ENCODE data around the gene CCDC71L. TPM values are rescaled to one million over a fixed set of nuclear protein-coding genes. Genes with fewer than 3 reads are reported as not detected.

Gene CCDC71L
- total RNA-seq, 1 donor from 2014 or later = 7.4 TPM

DNA sequence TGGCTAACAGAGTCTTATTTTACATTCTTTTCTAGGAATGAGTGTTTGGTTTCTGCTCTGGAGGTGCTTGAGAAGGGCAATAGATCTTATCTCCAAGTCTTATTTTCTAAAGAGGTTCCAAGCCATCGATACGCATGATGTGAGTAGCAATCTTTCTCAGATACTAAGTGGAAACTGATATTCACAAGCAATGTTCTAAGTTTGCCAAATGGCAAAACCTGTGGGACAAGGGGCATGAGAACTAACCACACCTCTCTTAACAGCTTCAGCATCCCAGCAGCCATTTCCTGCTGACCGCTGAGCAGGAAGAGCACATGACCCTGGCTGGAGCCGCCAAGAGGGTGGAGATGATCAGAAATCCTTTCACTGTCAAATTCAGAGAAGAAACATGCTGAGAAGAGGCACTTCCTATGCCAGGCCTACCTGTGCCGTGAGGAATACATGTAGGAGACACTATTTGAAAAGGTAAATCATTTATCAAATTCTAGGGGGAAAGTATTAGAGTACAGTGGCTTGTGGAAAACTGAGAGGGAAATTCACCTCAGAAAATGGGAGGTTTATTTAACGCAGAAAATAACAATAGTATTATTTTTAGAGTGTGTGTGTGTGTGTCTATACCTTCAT, 35.2 kb downstream of the CCDC71L start:
- no peak for DNase-seq

DNA sequence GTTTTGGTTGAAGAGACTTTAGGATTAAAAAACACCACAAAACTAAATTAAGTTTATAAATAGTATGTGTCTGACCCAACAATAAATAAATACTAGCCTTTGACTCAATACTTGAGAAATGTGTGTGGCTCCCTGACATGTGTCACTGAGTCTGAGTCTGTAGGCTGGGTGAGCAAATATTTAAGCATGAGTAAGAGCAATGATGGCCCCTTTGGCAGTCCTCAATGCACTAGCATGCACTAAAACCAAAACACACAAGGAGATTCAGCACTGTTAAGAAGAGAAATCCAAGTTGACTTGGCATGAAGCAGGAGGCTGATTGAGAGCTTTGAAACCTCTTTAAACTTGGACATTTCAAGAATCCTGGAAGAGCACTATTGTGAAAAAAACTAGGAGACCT, 37.1 kb downstream of the CCDC71L start:
- no peak for DNase-seq

DNA sequence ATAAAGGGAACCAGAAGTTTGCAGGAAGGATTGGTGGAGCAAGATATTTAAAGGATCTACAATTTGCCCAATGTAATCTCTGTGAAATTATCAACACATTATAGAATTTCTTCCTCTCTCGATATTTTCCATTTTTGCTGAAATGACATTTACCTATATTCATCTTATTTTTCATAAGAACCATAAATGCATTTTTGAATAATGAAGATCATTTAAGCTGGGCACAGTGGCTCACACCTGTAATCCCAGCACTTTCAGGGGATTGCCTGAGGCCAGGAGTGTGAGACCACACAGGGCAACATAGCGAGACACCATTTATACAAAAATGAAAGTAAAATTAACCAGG, 37.7 kb downstream of the CCDC71L start:
- DNase-seq = no peak

DNA sequence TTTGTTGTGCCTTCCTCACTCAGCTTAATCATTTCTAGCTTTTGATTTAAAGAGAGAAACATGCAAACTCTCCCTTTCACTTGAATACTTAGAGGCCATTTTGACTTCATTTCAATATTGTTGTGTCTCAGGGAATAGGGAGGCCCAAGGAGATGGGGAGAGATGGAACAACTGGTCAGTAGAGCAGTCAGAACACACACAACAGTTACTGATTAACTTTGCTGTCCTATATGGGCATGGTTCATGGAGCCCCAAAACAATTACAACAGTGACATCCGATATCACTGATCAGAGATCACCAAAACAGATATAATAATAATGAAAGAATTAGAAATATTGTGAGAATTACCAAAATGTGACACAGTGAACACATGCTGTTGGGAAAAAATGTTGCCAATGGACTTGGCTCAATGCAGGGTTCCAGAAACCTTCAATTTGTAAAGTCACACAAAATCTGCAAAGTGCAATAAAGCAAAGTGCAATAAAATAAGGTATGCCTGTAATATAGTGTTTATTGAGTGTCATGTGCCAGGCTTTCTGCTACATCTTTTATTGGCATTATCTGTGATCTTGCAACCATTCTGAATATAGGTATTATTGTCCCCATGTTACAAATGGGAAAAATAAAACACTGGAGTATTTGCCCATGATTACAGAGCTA, 38.2 kb downstream of the CCDC71L start:
- no peak for DNase-seq

DNA sequence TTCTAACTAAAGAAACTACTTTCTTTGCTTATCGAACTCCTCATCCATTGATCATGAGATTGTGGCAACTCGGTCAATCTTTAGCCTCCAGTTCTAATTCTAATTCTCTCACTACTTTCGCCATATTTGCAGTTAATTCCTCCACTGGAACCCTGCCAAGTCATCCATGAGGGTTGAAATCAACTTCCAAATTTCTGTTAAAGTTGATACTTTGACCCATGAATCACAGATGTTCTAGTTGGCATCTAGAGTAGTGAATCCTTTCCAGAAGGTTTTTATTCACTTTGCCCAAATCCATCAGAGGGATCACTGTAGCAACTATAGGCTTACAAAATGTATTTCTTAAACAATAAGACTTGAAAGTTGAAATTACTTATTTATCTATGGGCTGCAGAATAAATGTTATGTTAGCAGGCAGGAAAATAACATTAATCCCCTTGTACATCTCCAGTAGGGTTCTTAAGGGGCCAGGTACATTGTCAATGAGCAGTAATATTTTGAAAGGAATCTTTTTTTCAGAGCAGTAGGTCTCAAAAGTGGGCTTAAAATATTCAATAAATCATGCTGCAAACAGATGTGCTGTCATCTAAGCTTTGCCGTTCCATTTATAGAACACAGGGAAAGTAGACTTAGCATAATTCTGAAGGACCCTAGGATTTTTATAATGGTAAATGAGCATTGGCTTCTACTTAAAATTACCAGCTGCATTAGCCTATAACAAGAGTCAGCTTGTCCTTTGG, 39.4 kb downstream of the CCDC71L start:
- no peak for DNase-seq

DNA sequence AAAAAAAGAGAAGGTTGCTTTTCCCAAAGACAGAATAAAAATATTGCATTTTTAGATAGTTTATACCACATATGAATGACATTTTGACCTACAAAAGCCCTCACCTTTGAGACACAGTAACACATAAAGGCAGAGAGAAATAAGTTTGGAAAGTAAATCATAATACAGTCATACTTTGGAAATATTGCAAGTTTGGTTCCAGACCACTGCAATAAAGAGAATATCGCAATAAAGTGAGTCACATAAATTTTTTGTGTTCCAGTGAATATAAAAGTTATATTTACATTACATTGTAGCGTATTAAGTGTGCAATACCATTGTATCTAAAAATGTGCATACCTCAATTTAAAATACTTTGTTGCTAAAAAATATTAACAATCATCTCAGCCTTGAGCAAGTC, 40.3 kb downstream of the CCDC71L start:
- no peak for DNase-seq

DNA sequence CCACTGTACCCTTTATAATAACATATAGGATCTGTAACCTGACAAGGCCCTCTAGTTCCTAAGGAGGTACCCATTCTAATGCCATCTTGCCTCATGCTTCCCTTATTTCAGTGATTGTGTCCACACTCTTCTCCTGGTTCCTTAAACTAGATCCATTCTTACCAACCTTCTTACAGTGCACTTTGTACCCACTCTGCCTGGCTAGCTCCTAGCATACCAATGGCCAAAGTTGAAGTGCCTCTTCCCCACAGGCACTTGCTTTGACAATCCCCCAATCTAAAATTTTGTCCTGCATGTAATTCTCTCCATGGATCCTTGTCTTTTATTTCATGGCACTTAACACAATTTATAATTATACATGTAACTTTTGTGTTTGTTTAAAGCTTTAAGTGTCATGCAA, 40.9 kb downstream of the CCDC71L start:
- DNase-seq = no peak

DNA sequence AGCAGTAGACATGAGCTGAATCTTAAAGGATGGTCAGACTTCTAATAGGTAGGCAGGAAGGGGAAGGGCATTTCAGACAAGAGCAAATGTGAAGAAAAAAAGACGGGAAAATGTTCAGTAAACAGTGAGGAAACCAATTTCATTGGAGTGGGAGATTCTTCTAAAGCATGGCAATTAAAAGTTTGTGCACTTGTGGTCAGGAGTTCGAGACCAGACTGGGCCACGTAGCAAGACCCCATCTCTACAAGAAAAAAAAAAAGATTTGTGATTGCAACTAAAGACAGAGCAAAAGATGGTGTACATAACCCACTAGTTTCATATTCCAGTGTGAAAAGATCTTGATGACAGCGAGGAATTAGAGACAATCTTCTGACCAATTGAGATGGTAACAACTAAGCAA, 41.7 kb downstream of the CCDC71L start:
- DNase-seq = no peak

DNA sequence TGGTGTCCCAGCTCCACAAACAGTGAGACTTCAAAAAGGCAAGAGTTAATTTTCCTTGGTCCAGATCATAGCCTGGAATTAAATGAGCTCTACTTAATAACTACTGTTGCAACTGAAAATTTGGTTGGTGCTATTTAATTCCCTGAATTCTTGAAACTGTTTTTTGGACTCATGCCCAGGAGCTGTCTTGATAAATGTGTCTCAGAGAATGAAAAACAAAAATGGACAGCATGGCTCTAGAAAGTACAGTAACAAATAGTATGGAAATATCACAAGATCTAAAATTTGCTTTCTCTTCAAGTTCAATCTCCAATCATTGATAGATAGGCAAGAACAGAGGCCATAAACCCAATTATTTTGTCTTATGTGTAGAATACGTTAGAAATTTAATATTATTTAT, 42.5 kb downstream of the CCDC71L start:
- no peak for DNase-seq

DNA sequence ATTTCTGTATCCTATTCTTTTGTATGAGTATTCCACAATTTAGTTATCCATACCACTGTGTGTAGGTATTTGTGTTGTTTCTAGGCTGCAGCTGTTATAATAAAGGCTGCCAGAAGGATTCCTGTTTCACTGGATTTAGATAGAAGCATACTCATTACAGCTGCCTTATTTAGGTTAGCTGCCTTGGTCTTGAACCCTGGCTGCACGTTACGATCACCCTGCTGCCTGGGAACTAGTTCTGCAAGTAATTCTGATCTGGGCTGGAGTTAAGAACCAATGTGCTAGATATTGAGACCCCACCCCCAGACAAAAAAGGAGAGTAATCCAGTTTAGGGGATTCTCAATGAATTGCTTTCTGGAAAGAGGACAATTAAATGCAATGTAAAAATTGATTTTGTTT, 43.1 kb downstream of the CCDC71L start:
- no peak for DNase-seq

DNA sequence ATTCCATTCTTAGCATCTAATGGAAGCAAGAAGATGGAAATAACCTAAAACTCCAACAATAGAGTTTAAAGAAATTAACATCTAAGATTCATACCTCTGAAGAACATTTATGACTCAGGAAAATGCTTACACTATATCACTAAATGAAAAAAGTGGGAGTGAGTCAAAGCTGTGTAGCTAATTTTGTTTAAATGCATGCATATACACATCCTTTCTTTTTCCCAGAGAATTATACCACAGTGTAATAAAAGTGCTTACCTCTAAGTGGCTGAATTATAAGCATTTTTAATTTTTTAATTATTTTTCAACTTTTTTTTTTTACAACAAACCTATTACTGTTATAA, 44.3 kb downstream of the CCDC71L start:
- DNase-seq = no peak

DNA sequence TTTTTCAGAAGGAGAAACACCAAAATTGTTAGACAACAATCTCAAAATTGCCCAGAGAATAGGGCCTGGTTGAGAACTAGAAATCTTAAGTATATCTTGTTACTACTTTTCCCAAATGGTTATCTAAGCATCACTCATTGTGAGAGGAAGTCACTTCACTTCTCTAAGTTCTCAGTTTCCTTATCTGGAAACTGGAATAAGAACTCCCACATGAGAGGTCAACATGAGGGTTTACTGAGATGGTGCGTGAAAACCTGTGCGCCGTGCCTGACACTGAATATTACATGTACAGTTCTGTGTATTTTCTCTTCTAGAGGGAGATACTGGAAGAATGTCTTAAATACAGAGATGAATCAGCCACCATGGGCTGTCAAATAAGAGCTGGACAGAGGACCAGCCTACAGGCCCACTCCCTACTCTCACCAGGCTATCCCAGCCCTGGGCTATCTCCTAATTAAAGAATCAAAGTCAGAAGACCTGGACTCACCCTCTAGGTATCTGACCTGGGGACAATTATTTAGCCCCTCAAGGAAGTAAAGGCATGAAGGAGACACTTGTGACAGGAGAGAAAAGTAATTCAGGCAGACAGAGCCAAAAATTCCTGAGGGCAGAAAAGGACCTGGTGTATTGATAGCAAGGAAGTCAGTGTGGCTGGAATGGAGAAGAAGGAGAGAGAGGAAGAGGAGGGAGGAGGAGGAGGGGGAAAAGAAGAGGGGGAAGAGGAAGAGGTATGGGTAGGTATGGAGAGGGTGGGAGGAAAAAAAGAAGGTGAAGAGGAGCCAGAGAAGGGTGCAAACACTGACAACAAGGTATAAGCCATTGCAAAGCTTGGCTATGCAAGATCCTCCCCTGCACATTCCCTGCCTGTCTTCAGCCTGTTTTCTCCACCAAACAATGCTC, 44.9 kb downstream of the CCDC71L start:
- DNase-seq = no peak

DNA sequence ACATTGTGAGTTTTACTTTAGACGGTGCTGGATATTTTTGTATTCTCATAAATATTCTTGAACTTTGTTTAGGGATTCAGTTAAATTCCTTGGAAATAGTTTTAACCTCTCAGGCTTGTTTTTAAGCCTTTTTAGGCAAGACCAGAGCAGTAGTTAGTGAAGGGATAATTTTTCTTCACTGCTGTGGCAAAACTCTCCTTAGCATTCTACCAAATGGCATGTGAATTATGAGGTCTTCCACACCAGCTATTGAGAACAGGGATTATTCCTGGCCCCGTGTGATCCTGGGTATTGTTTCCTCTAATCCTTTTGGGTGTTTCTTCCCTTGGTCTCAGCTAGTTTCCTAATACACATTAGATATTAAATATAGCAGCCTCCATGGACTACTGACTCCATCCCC, 46.2 kb downstream of the CCDC71L start:
- no peak for DNase-seq

DNA sequence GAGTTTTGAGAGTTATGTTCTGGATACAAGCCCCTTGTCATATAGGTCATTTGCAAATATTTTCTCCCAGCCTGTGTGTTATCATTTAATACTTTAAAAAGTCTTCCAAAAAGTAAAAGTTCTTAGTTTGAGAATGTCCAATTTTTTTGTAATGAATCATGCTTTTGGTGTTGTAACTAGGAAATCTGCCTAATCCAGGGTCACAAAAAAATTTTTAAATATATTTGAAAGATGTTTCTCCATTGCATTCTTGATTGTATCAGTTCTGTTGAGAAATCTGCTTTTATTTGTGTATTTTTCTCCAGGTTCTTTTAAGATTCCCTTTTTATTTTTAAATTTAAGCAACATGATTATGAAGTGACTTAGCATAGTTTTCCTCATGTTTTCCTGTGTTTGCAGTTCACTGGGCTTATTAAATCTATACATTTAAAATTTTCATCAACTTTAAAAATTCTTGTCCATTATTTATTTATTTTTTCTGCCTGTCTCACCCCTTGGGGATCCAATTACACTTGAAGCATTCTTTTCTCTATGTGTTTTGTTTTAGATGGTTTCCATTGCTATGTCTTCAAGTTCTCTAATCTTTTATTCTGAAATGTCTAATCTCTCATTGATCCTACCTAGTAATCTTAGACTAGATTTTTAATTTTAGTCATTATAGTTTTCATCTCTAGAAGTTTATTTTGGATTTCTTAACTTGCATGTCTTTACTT, 47.0 kb downstream of the CCDC71L start:
- no peak for DNase-seq

DNA sequence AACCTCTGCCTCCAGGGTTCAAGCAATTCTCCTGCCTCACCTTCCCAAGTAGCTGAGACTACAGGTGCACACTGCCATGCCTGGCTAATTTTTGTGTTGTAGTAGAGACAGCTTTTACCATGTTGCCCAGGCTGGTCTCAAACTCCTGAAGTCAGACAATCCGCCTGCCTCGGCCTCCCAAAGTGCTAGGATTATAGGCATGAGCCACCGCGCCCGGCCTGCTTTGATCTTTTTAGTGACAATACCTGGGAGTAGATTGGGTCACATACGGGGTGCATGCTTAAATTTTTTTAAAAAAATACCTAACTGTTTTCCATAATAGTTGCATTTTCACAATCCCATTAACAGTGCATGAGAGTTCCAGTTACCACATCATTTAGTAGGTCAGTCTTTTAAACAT, 47.7 kb downstream of the CCDC71L start:
- DNase-seq = no peak

DNA sequence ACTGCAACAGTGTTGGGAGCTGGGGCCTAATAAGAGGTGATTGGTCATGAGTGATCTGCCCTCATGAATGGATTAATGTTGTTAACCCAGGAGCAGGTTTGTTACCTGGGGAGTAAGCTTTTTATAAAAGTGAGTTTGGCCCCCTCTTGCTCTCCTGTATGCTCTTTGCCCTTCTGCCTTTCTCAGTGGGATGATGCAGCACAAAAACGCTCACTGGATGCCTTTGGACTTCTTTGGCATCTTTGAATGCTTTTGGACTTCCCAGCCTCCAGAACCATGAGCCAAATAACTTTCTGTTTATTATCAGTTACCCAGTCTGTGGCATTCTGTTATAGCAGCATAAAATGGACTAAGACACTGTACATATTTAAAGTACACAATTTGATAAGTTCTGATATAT, 48.5 kb downstream of the CCDC71L start:
- no peak for DNase-seq

DNA sequence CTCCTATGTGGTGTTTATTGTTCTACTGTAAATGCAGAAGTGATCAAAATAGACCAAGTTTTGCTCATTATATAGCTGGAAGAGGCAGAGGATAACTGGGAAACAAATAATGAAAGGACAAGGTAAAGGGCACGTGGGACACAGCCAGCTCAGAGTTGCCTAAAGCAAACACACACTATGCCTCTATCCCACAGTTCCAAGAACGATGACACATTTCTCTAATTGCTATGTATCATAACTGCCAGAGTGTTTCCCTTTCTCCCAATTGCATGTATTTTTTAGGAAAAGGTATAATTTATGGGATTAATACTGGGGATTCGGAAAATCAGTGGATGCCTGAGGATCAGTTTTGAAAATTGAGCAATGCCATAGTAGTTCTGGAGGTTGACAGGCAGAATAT, 49.0 kb downstream of the CCDC71L start:
- no peak for DNase-seq

DNA sequence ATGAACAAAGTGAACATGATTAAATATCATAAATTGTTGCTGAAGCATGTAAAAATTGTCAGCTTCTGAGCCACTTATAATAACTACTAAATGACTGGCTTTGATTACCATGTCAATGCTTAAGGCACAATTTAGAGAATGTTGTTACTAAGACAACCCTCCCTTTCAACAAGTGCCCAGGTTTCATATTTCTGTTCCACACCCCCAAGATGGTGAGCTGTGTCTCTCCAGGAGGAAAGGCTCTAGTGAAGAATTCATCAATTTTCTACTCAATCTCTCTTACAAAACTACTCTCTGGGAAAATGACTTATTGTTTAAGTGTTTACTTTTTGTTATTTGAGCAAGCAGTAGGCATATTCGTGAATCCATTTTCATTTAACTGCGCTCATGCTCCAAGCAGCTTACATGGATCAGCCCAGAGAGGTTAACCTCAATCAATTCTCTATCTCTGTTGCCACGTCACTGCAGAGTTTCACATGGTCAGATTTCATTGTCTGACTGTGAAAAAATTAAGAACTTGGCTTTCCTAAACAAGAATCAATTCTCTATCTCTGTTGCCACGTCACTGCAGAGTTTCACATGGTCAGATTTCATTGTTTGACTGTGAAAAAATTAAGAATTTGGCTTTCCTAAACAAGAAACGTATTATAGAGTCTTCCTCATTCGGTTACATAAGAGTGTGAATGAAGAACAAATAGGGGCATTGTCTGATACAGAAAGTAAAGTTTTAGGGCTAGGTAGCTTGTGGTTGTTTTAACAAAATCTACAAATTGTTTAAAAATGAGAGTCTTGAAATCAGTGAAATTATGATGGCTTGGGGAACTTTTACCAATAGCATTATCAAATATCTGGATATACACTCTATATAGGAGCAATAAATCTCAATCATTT, 49.7 kb downstream of the CCDC71L start:
- DNase-seq = no peak

DNA sequence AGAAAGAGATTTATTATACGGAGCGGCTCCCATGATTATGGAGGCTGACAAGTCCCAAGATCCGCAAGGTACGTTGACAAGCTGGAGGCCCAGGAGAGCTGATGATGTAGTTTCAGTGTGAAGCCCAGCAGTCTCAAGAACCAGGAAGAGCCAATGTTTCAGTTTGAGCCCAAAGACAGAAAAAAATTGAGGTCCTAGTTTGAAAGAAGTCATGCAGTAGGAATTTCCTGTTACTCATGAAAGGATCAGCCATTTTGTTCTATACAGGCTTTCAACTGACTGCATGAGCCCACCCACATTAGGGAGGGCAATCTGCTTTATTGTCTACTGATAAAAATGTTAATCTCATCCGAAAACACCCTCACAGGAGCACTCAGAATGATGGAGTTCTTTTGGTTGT, 51.5 kb downstream of the CCDC71L start:
- DNase-seq = no peak

DNA sequence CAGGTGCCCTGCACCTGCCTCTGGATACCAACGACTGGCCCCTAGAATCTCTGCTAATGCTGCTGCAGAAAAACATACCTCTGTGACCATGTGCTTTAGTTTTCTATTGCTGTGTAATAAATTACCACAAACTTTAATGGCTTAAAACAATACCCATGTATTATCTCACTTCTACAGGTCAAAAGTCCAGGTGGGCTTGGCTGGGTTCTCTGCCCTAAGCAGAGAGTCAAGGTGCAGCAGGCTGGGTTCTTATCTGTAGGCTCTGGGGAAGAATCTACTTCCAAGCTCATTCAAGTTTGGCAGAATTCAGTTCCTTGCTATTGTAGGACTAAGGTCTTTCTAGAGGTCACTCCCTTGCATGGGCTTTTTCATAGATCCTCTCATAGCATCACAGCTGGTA, 52.3 kb downstream of the CCDC71L start:
- no peak for DNase-seq

Data from skin of body (tissue), 2 donors.